ENCODE results near the gene KIF5B.
A peak's percentile ranks its signal among the peaks of the same experiment; 100 is the strongest.
"Not testable (repeated sequence)": the region's sequence is repeated elsewhere in the genome, so short reads cannot be mapped to it uniquely, and the experiment has no call there.

Gene KIF5B

GRCh38 chr10:32056136-32057035, at the start of gene KIF5B:
KIF5B (minus strand) TSS chr10:32056425; CDS start chr10:32055973, 452 bp downstream.
- peak; percentile 74 for DNase-seq

GRCh38 chr10:32105782-32106382, 49.7 kb upstream of the KIF5B start:
- no peak for DNase-seq

- DNase-seq: no peak
Measured at GRCh38 chr10:32104622-32105509, 48.6 kb upstream of the KIF5B start.

- DNase-seq: no peak
Measured at GRCh38 chr10:32104181-32104580, 48.0 kb upstream of the KIF5B start.

GRCh38 chr10:32103721-32104120, 47.5 kb upstream of the KIF5B start:
- no peak for DNase-seq

GRCh38 chr10:32098566-32099259, 42.5 kb upstream of the KIF5B start:
- DNase-seq: not testable (repeated sequence)

- no peak for DNase-seq
Measured at GRCh38 chr10:32095116-32095733, 39.0 kb upstream of the KIF5B start.

GRCh38 chr10:32093650-32094049, 37.4 kb upstream of the KIF5B start:
- no peak for DNase-seq

- no peak for DNase-seq
Measured at GRCh38 chr10:32091046-32091445, 34.8 kb upstream of the KIF5B start.

- no peak for DNase-seq
Measured at GRCh38 chr10:32084185-32084851, 28.1 kb upstream of the KIF5B start.

GRCh38 chr10:32077896-32078485, 21.8 kb upstream of the KIF5B start:
- DNase-seq: no peak

- no peak for DNase-seq
Measured at GRCh38 chr10:32073659-32074058, 17.4 kb upstream of the KIF5B start.

- no peak for DNase-seq
Measured at GRCh38 chr10:32073128-32073527, 16.9 kb upstream of the KIF5B start.

GRCh38 chr10:32072025-32072800, 16.0 kb upstream of the KIF5B start:
- no peak for DNase-seq

GRCh38 chr10:32070645-32071044, 14.4 kb upstream of the KIF5B start:
- DNase-seq: no peak

GRCh38 chr10:32068569-32068968, 12.3 kb upstream of the KIF5B start:
- no peak for DNase-seq

GRCh38 chr10:32067931-32068330, 11.7 kb upstream of the KIF5B start:
- not testable (repeated sequence) for DNase-seq

- DNase-seq: no peak
Measured at GRCh38 chr10:32065856-32066255, 9.6 kb upstream of the KIF5B start.

- DNase-seq: no peak
Measured at GRCh38 chr10:32061440-32061839, 5.2 kb upstream of the KIF5B start.

GRCh38 chr10:32060347-32060746, 4.1 kb upstream of the KIF5B start:
- no peak for DNase-seq
